HepG2 (cell line): ENCODE results near the gene COA5. TPM values are rescaled to one million over a fixed set of nuclear protein-coding genes. Genes with fewer than 3 reads are reported as not detected.

Experiments used
- ARID4A ChIP-seq: sonication (generic); formaldehyde crosslinking; IDR thresholded peaks from 2 replicates; pipeline ENCODE4 v1.5.0; 2020; ENCODE audit warnings: mild to moderate bottlenecking, missing genetic modification reagents, borderline replicate concordance
- ARNTL ChIP-seq: sonication (generic); formaldehyde crosslinking; IDR thresholded peaks from 2 replicates; pipeline ENCODE4 v1.4.0; 2020; ENCODE audit warnings: mild to moderate bottlenecking, missing genetic modification reagents
- FOXJ3 ChIP-seq: sonication (generic); formaldehyde crosslinking; IDR thresholded peaks from 2 replicates; pipeline ENCODE4 v1.4.0; 2020; ENCODE audit warnings: missing genetic modification reagents, mild to moderate bottlenecking, borderline replicate concordance
- HMGA1 ChIP-seq: sonication (generic); formaldehyde crosslinking; conservative IDR thresholded peaks from 2 replicates; pipeline ENCODE4 v1.4.0; 2020; ENCODE audit warnings: missing genetic modification reagents
- KAT2B ChIP-seq: fragments of 150-350 bp; IDR thresholded peaks from 2 replicates; pipeline ENCODE4 v1.6.1; 2014; ENCODE audit warnings: low read depth, low read length, borderline replicate concordance
- MAX ChIP-seq: IDR thresholded peaks from 2 replicates; pipeline ENCODE4 v1.6.1; 2012; ENCODE audit warnings: inconsistent platforms
- MIXL1 ChIP-seq: IDR thresholded peaks from 2 replicates; pipeline ENCODE4 v1.6.1; 2016
- NCOA2 ChIP-seq: sonication (generic); formaldehyde crosslinking; IDR thresholded peaks from 2 replicates; pipeline ENCODE4 v1.8.0; 2022; ENCODE audit warnings: inconsistent platforms
- RFX3 ChIP-seq: IDR thresholded peaks from 2 replicates; pipeline ENCODE4 v1.6.1; 2016; ENCODE audit warnings: missing biosample characterization, missing genetic modification reagents
- RXRB ChIP-seq: IDR thresholded peaks from 2 replicates; pipeline ENCODE4 v1.6.1; 2016; ENCODE audit warnings: borderline replicate concordance, missing genetic modification reagents, missing compliant biosample characterization
- SPEN ChIP-seq: sonication (generic); formaldehyde crosslinking; IDR thresholded peaks from 2 replicates; pipeline ENCODE4 v1.5.1; 2020; ENCODE audit warnings: low read depth, mild to moderate bottlenecking, missing genetic modification reagents
- TERF1 ChIP-seq: sonication (generic); formaldehyde crosslinking; IDR thresholded peaks from 2 replicates; pipeline ENCODE4 v1.8.0; 2022; ENCODE audit warnings: mild to moderate bottlenecking, missing genetic modification reagents, moderate library complexity
- THAP11 ChIP-seq: IDR thresholded peaks from 2 replicates; pipeline ENCODE4 v1.6.1; 2016; ENCODE audit warnings: missing biosample characterization, missing genetic modification reagents
- TRIM24 ChIP-seq: sonication (generic); formaldehyde crosslinking; IDR thresholded peaks from 2 replicates; pipeline ENCODE4 v1.8.0; 2022; ENCODE audit warnings: mild to moderate bottlenecking, missing genetic modification reagents
- YY1 ChIP-seq: IDR thresholded peaks from 2 replicates; pipeline ENCODE4 v1.6.1; 2011; ENCODE audit warnings: low read length, low read depth, moderate library complexity, mild to moderate bottlenecking; ENCODE audit not compliant: insufficient read depth, insufficient replicate concordance
- ZEB1 ChIP-seq: IDR thresholded peaks from 2 replicates; pipeline ENCODE4 v1.6.1; 2012; ENCODE audit warnings: mild to moderate bottlenecking, low read depth, inconsistent platforms; ENCODE audit not compliant: insufficient replicate concordance
- ZNF205 ChIP-seq: IDR thresholded peaks from 2 replicates; pipeline ENCODE4 v1.6.1; 2018; ENCODE audit warnings: missing biosample characterization, missing genetic modification reagents
- polyA plus RNA-seq, 8 experiments: library from polyadenylated mRNA; depleted of rRNA in 3 of 8; stranded (reverse) in 7 of 8; unstranded in 1 of 8; fragments of >200 nt; fragmentation: Illumina TruSeq in 4 of 8; extraction: Trizol in 4 of 8; gene quantifications; 2 replicates each; pipeline versions ENCODE4 v1.2.1 to v1.2.3, GENCODE V29; 2011 to 2016; ENCODE audit warnings: low read depth in 4 of 8, missing spikeins in 1 of 8, mixed read lengths in 1 of 8; ENCODE audit not compliant: insufficient read depth in 1 of 8
- total RNA-seq, 5 experiments: library from RNA; depleted of rRNA; stranded (reverse); fragments of >200 nt; fragmentation: Illumina TruSeq; extraction: Trizol; gene quantifications; 2 replicates each; pipeline ENCODE4 v1.2.3, GENCODE V29; 2016; ENCODE audit warnings: low read depth in 1 of 5
- TF ChIP-seq, protein P1 (sequence below): sonication (generic); formaldehyde crosslinking; IDR thresholded peaks from 2 replicates; pipeline ENCODE4 v1.8.0; 2022; ENCODE audit warnings: missing genetic modification reagents, mild to moderate bottlenecking, moderate library complexity, borderline replicate concordance
- TF ChIP-seq, protein P2 (sequence below): sonication (generic); formaldehyde crosslinking; IDR thresholded peaks from 2 replicates; pipeline ENCODE4 v1.4.0; 2020; ENCODE audit warnings: mild to moderate bottlenecking, missing genetic modification reagents

COA5 gene
- total and polyA plus RNA-seq, 2 of the 13 experiments (the other 11 are each of a cell fraction or from before 2014, with no cell fraction given) = 43.6 to 64.5 TPM

GRCh38 chr2:98608116-98608961 lies at the start of gene COA5, which contains the start of gene UNC50 (continued):
- TF ChIP-seq, protein P1, sequence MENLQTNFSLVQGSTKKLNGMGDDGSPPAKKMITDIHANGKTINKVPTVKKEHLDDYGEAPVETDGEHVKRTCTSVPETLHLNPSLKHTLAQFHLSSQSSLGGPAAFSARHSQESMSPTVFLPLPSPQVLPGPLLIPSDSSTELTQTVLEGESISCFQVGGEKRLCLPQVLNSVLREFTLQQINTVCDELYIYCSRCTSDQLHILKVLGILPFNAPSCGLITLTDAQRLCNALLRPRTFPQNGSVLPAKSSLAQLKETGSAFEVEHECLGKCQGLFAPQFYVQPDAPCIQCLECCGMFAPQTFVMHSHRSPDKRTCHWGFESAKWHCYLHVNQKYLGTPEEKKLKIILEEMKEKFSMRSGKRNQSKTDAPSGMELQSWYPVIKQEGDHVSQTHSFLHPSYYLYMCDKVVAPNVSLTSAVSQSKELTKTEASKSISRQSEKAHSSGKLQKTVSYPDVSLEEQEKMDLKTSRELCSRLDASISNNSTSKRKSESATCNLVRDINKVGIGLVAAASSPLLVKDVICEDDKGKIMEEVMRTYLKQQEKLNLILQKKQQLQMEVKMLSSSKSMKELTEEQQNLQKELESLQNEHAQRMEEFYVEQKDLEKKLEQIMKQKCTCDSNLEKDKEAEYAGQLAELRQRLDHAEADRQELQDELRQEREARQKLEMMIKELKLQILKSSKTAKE (CRISPR knock-in tag) = peak; percentile 65
- TF ChIP-seq MIXL1 = 0 out of 2 replicates have a peak, but pooled peaks have one; percentile 61
- peak; percentile 82 for TF ChIP-seq ARNTL
- TF ChIP-seq SPEN (CRISPR knock-in tag) = peak; percentile 99
- no peak for TF ChIP-seq KAT2B
- TF ChIP-seq HMGA1 = no peak
- TF ChIP-seq ZEB1 = peak; percentile 60
- 0 out of 2 replicates have a peak, but pooled peaks have one; percentile 70 for TF ChIP-seq ZNF205 (CRISPR knock-in tag)
- peak; percentile 26 for TF ChIP-seq NCOA2 (CRISPR knock-in tag)
- peak; percentile 77 for TF ChIP-seq TERF1 (CRISPR knock-in tag)
- peak; percentile 57; the same call in 1 of the 2 replicates for TF ChIP-seq FOXJ3 (CRISPR knock-in tag)
- peak; percentile 99 for TF ChIP-seq ARID4A (CRISPR knock-in tag)
- no peak for TF ChIP-seq TRIM24 (CRISPR knock-in tag)
- TF ChIP-seq YY1 = peak; percentile 86
- TF ChIP-seq THAP11 = peak; percentile 96
- peak; percentile 93 for TF ChIP-seq MAX
- 0 out of 2 replicates have a peak, but pooled peaks have one; percentile 6 for TF ChIP-seq RFX3 (CRISPR knock-in tag)
- TF ChIP-seq, protein P2, sequence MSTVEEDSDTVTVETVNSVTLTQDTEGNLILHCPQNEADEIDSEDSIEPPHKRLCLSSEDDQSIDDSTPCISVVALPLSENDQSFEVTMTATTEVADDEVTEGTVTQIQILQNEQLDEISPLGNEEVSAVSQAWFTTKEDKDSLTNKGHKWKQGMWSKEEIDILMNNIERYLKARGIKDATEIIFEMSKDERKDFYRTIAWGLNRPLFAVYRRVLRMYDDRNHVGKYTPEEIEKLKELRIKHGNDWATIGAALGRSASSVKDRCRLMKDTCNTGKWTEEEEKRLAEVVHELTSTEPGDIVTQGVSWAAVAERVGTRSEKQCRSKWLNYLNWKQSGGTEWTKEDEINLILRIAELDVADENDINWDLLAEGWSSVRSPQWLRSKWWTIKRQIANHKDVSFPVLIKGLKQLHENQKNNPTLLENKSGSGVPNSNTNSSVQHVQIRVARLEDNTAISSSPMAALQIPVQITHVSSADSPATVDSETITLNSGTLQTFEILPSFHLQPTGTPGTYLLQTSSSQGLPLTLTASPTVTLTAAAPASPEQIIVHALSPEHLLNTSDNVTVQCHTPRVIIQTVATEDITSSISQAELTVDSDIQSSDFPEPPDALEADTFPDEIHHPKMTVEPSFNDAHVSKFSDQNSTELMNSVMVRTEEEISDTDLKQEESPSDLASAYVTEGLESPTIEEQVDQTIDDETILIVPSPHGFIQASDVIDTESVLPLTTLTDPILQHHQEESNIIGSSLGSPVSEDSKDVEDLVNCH (CRISPR knock-in tag) = 0 out of 2 replicates have a peak, but pooled peaks have one; percentile 20
- TF ChIP-seq RXRB (CRISPR knock-in tag) = peak; percentile 78
